ENCODE measurements around the gene NTN4. TPM values are rescaled to one million over a fixed set of nuclear protein-coding genes. Genes with fewer than 3 reads are reported as not detected.
"Not testable (repeated sequence)": the region's sequence is repeated elsewhere in the genome, so short reads cannot be mapped to it uniquely, and the experiment has no call there.

NTN4 gene
- total RNA-seq, 5 donors from 2014 or later (not counting 1 experiment from before 2014, with no cell fraction given) = 0.53 to 4.1 (median 1.3) TPM

DNA sequence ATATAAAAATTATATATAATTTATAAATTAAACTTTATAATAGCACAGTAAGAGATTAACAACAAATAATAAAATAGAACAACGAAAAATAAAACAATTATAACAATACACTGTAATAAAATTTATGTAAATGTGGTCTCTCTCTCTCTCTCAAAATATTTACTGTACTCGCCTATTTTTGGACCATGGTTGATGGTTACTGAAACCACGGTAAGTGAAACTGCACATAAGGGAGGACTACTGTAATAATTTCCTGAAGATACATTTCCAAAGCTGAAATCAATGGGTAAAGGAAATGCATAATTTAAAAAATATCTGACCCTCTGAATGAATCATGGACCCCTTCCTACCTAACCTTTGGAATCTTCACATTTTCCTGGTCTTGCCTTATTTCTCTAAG lies 48.9 kb downstream of the NTN4 start:
- no CpG with 5 or more reads among the region's 3 CpGs for WGBS (ENCODE audit: insufficient coverage)
- H3K9me3 Mint-ChIP-seq = peaks cover 8 to 20% (median 11%) of the 10 kb centered on the region in 3 donors
- no peaks in the 10 kb centered on the region for H3K9me3 ChIP-seq
- H3K36me3 ChIP-seq (ENCODE audit: control insufficient read depth in 2 of 2, extremely low read depth in 1 of 2, insufficient read depth in 1 of 2, low read length in 1 of 2) = no peaks in the 10 kb centered on the region
- ATAC-seq (replicated peaks in 1 of 4) (no peak), DNase-seq (no peak)
- ChIA-PET POLR2A (no interaction called here), CTCF (no interaction called here)
- H3K4me3 Mint-ChIP-seq = no peak overlapping the region
- no peaks in the 10 kb centered on the region for H3K4me1 Mint-ChIP-seq
- no peak overlapping the region for H3K27ac Mint-ChIP-seq
- H3K36me3 Mint-ChIP-seq = peaks cover 8% of the 10 kb centered on the region
- H3K27ac ChIP-seq (ENCODE audit: low read length) = no peak overlapping the region
- H3K4me3 ChIP-seq (ENCODE audit: control insufficient read depth in 1 of 2, extremely low read depth in 1 of 2, low read length in 1 of 2) = no peak overlapping the region
- H3K4me1 ChIP-seq (ENCODE audit: control insufficient read depth in 1 of 2, extremely low read depth in 1 of 2, insufficient read depth in 2 of 2, low read length in 2 of 2) = no peaks in the 10 kb centered on the region
- H3K27me3 Mint-ChIP-seq = peaks cover 3 to 4% of the 10 kb centered on the region in 2 donors
- H3K27me3 ChIP-seq (replicated peaks in 1 of 2; ENCODE audit: control insufficient read depth in 2 of 2, extremely low read depth in 1 of 2, insufficient read depth in 2 of 2, low read length in 1 of 2) = peaks cover 0 to 3% of the 10 kb centered on the region in 2 experiments

GRCh38 chr12:95740751-95741150 lies 49.8 kb downstream of the NTN4 start:
- DNase-seq = no peak
- Mint-ChIP-seq H3K4me1 (no peaks in the 10 kb centered on the region), H3K4me3 (no peak overlapping the region), H3K27me3 (peaks cover 0 to under 1% of the 10 kb centered on the region in 2 donors), H3K27ac (no peak overlapping the region), H3K36me3 (peaks cover 5% of the 10 kb centered on the region), H3K9me3 (peaks cover 5 to 12% (median 8%) of the 10 kb centered on the region in 3 donors)
- Histone ChIP-seq H3K4me1 (ENCODE audit: control insufficient read depth in 1 of 2, extremely low read depth in 1 of 2, insufficient read depth in 2 of 2, low read length in 2 of 2) (no peaks in the 10 kb centered on the region), H3K9me3 (no peaks in the 10 kb centered on the region), H3K27ac (ENCODE audit: low read length) (no peak overlapping the region), H3K4me3 (ENCODE audit: control insufficient read depth in 1 of 2, extremely low read depth in 1 of 2, low read length in 1 of 2) (no peak overlapping the region), H3K36me3 (ENCODE audit: control insufficient read depth in 2 of 2, extremely low read depth in 1 of 2, insufficient read depth in 1 of 2, low read length in 1 of 2) (no peaks in the 10 kb centered on the region), H3K27me3 (replicated peaks in 1 of 2; ENCODE audit: control insufficient read depth in 2 of 2, extremely low read depth in 1 of 2, insufficient read depth in 2 of 2, low read length in 1 of 2) (peaks cover 0 to 3% of the 10 kb centered on the region in 2 experiments)
- CTCF ChIA-PET = no interaction called here
- POLR2A ChIA-PET = no interaction called here
- WGBS (ENCODE audit: insufficient coverage) = no CpG with 5 or more reads among the region's 1 CpG
- ATAC-seq (replicated peaks in 1 of 4) = no peak

DNA sequence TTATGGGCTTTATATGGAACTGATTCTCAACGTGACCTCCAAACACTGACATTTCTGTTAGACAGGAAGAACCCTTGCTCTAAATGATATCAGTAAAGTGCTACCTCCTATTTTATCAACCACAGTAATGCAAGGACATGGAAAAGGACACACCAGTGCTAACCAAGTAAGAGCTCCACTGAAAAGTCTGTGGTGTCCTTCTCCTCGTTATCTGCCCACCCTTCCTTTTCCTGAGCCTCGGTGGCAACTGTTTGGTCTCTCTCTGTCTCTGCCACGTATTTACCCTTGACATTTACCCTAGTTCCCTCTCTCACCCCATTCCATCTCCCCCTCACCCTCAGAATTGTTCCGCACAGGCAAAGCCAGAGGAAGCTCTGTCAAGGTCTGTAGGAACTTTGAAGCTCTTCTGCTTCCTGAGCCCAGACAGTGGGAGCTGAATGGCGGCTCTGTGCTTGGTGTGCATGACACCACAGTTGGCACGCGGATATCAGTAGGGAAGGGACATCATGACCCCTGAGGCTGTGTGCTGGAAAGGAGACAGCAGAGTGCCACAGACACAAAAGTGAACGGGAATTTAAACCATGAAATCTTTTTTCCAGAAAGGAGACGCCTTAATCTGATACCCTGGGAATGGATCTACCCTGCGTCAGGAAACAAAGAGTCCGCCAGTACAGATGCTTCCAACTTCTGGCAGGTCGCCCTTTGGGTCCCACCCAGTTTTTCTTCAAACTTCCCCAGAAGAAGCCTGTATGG lies 50.8 kb downstream of the NTN4 start:
- peaks cover 0 to 3% of the 10 kb centered on the region in 2 experiments for H3K27me3 ChIP-seq (replicated peaks in 1 of 2; ENCODE audit: control insufficient read depth in 2 of 2, extremely low read depth in 1 of 2, insufficient read depth in 2 of 2, low read length in 1 of 2)
- no peak overlapping the region for H3K4me3 ChIP-seq (ENCODE audit: control insufficient read depth in 1 of 2, extremely low read depth in 1 of 2, low read length in 1 of 2)
- ChIA-PET CTCF (interaction anchor here in 1 of 2 donors (0.7 kb wide), 1 partner anchor 838 kb away, joined by 5 read pairs; no protein-coding TSS in a partner anchor), POLR2A (no interaction called here)
- H3K4me1 Mint-ChIP-seq = no peaks in the 10 kb centered on the region
- DNase-seq (no peak), ATAC-seq (replicated peaks in 1 of 4) (no peak)
- no peaks in the 10 kb centered on the region for H3K36me3 Mint-ChIP-seq
- no peak overlapping the region for H3K27ac ChIP-seq (ENCODE audit: low read length)
- H3K4me1 ChIP-seq (ENCODE audit: control insufficient read depth in 1 of 2, extremely low read depth in 1 of 2, insufficient read depth in 2 of 2, low read length in 2 of 2) = no peaks in the 10 kb centered on the region
- H3K27me3 Mint-ChIP-seq = no peaks in the 10 kb centered on the region
- H3K9me3 Mint-ChIP-seq = peaks cover 0 to 3% (median 0%) of the 10 kb centered on the region in 3 donors
- no peaks in the 10 kb centered on the region for H3K36me3 ChIP-seq (ENCODE audit: control insufficient read depth in 2 of 2, extremely low read depth in 1 of 2, insufficient read depth in 1 of 2, low read length in 1 of 2)
- H3K9me3 ChIP-seq = no peaks in the 10 kb centered on the region
- 68% methylated on average over 9 of the region's 13 CpGs for WGBS (ENCODE audit: insufficient coverage)
- no peak overlapping the region for H3K4me3 Mint-ChIP-seq
- no peak overlapping the region for H3K27ac Mint-ChIP-seq

DNA sequence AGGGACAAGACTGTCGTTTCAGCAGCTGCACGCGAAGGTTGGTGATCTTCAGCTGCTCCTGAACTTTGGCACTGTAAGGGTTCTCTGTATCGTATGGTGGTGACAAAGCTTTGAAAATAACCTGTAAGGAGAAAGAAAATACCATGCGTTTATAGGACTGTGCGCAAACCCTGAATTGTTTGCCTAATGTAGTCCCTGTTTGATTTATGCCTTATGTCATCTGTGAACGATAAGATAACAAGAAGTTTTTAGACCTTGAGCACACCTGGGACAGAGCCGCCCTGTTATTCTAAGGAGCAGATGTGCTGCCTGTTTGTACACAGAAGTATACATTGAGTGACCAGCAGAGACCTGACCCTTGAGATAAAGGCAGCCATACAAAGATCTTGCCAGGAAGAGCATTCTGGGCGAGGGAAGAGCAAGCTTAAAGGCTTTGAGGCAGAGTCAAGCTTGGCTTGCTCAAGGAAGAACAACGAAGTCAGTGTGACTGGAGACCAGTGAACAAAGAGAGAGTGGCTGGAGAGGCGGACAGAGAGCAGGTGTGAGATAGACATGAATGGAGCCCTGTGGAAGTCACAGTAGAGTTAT lies 52.4 kb downstream of the NTN4 start:
- 78% methylated on average over 10 of the region's 11 CpGs for WGBS (ENCODE audit: insufficient coverage)
- ATAC-seq (replicated peaks in 1 of 4) (no peak), DNase-seq (no peak)
- Mint-ChIP-seq H3K36me3 (no peaks in the 10 kb centered on the region), H3K27me3 (peaks cover 0 to 4% of the 10 kb centered on the region in 2 donors), H3K4me1 (no peaks in the 10 kb centered on the region), H3K9me3 (no peaks in the 10 kb centered on the region), H3K4me3 (no peak overlapping the region), H3K27ac (no peak overlapping the region)
- H3K9me3 ChIP-seq = no peaks in the 10 kb centered on the region
- no peaks in the 10 kb centered on the region for H3K36me3 ChIP-seq (ENCODE audit: control insufficient read depth in 2 of 2, extremely low read depth in 1 of 2, insufficient read depth in 1 of 2, low read length in 1 of 2)
- H3K27me3 ChIP-seq (replicated peaks in 1 of 2; ENCODE audit: control insufficient read depth in 2 of 2, extremely low read depth in 1 of 2, insufficient read depth in 2 of 2, low read length in 1 of 2) = peaks cover 0 to 3% of the 10 kb centered on the region in 2 experiments
- ChIA-PET CTCF (no interaction called here), POLR2A (no interaction called here)
- no peaks in the 10 kb centered on the region for H3K4me1 ChIP-seq (ENCODE audit: control insufficient read depth in 1 of 2, extremely low read depth in 1 of 2, insufficient read depth in 2 of 2, low read length in 2 of 2)
- H3K27ac ChIP-seq (ENCODE audit: low read length) = no peak overlapping the region
- H3K4me3 ChIP-seq (ENCODE audit: control insufficient read depth in 1 of 2, extremely low read depth in 1 of 2, low read length in 1 of 2) = no peak overlapping the region

- ChIA-PET CTCF (no interaction called here), POLR2A (no interaction called here)
- no peak for ATAC-seq (replicated peaks in 1 of 4)
These were observed 53.9 kb downstream of the NTN4 start for GRCh38 chr12:95736631-95737030.

GRCh38 chr12:95735728-95736127 lies 54.8 kb downstream of the NTN4 start:
- H3K27ac Mint-ChIP-seq; H3K9me3 Mint-ChIP-seq; ATAC-seq (replicated peaks in 1 of 4); H3K27me3 ChIP-seq (replicated peaks in 1 of 2; ENCODE audit: control insufficient read depth in 2 of 2, extremely low read depth in 1 of 2, insufficient read depth in 2 of 2, low read length in 1 of 2); DNase-seq; H3K36me3 ChIP-seq (ENCODE audit: control insufficient read depth in 2 of 2, extremely low read depth in 1 of 2, insufficient read depth in 1 of 2, low read length in 1 of 2); H3K27ac ChIP-seq (ENCODE audit: low read length); H3K36me3 Mint-ChIP-seq; H3K4me1 Mint-ChIP-seq; H3K4me3 Mint-ChIP-seq; H3K4me1 ChIP-seq (ENCODE audit: control insufficient read depth in 1 of 2, extremely low read depth in 1 of 2, insufficient read depth in 2 of 2, low read length in 2 of 2); H3K9me3 ChIP-seq; H3K27me3 Mint-ChIP-seq; CTCF ChIA-PET; H3K4me3 ChIP-seq (ENCODE audit: control insufficient read depth in 1 of 2, extremely low read depth in 1 of 2, low read length in 1 of 2); POLR2A ChIA-PET: not testable (repeated sequence)
- WGBS (ENCODE audit: insufficient coverage) = 100% methylated on average over 3 of the region's 5 CpGs

More at GRCh38 chr12:95736631-95737030, 53.9 kb downstream of the NTN4 start:
- H3K4me3 Mint-ChIP-seq = no peak overlapping the region
- Histone ChIP-seq H3K4me1 (ENCODE audit: control insufficient read depth in 1 of 2, extremely low read depth in 1 of 2, insufficient read depth in 2 of 2, low read length in 2 of 2) (no peaks in the 10 kb centered on the region), H3K4me3 (ENCODE audit: control insufficient read depth in 1 of 2, extremely low read depth in 1 of 2, low read length in 1 of 2) (no peak overlapping the region), H3K27ac (ENCODE audit: low read length) (no peak overlapping the region), H3K9me3 (no peaks in the 10 kb centered on the region), H3K27me3 (replicated peaks in 1 of 2; ENCODE audit: control insufficient read depth in 2 of 2, extremely low read depth in 1 of 2, insufficient read depth in 2 of 2, low read length in 1 of 2) (peaks cover 0 to 3% of the 10 kb centered on the region in 2 experiments), H3K36me3 (ENCODE audit: control insufficient read depth in 2 of 2, extremely low read depth in 1 of 2, insufficient read depth in 1 of 2, low read length in 1 of 2) (no peaks in the 10 kb centered on the region)
- H3K27ac Mint-ChIP-seq = no peak overlapping the region
- H3K27me3 Mint-ChIP-seq = peaks cover 0 to 6% of the 10 kb centered on the region in 2 donors
- no peaks in the 10 kb centered on the region for H3K4me1 Mint-ChIP-seq
- no peaks in the 10 kb centered on the region for H3K36me3 Mint-ChIP-seq
- no peak for DNase-seq
- 80% methylated on average over 1 of the region's 2 CpGs for WGBS (ENCODE audit: insufficient coverage)
- no peaks in the 10 kb centered on the region for H3K9me3 Mint-ChIP-seq
